Suppressor macrophage treated with lipopolysaccharide for 4 hours (primary cell): ENCODE data around the gene NDFIP1.

Experiments used
- DNase-seq: peaks from one replicate; pipeline ENCODE4 v3.0.0-alpha.2; 2020

The NDFIP1 gene

DNA sequence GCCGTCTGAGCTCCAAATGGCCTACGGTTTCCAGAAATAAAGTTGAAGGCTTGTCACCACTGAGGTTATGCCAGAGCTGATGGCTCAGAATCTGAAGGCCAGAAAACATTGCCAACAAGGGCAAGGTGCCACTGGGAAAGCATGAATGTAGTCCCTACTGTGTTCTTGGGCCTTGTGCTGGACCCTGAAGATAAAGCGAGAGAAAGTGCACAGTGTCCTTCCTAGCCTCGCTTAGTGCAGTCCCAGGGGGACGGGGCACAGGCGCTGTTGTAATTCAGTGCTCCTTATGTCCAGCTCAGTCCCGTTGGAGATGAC is 84.5 kb downstream of the NDFIP1 start:
- no peak for DNase-seq

- DNase-seq, result no peak
Observed at GRCh38 chr5:142197098-142197497, 88.5 kb downstream of the NDFIP1 start.

DNA sequence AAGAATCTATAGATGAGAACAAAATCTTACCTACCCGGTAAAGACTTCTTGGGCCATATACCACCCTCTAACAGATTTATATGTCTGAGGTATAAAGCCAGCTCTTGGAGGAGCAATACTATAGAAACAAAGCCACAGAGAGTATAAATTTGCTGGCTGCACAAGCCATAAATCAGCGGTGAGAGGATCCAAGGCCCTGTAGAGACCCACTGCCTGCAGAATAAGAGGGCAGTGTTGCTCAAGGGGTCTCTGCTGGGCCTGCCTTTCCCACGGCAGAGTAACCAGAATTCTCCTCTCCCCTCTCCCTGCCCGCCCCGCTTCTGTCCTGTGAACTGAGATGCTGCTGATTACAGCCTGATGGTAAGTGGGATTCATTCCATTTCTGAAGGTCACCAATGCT is 89.2 kb downstream of the NDFIP1 start:
- DNase-seq, result no peak

DNA sequence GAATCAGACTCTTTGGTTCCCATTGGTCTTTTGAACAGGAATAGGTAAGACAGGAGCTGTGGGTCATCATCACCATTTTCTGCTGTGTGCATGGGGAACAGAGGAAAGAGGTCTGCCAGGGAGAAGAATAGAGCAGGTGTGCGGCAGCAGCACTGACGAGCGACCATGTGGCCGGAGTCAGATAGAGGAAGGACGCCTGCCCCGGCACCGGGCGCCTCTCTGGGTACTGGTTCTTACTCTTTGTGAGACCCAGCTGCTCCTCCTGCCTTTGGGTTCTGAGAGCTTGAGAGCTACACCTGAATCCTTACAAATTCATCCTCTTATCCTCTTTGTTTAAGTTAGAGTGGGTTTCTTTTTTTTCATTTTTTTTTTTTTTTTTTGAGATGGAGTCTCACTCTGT is 90.8 kb downstream of the NDFIP1 start:
- DNase-seq, result no peak

DNA sequence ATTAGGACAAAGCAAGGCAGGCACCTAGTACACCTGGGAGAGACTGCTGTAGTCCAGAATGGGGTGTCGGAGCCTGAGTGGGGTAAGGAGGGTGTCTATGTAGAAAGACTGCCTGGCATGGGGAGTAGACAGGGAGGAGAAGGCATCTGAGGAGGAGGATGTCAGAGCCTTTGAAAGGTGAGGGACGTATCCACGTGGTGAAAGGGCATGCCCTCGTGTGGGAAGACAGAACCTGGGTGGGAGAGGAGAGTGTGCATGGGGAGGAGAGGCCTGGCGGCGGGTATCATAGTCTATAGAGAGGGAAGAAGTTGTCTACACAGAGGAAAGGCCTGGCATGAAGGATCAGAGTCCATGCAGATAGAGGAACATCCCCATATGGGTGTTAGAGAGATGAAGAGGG is 91.8 kb downstream of the NDFIP1 start:
- DNase-seq, result no peak

DNA sequence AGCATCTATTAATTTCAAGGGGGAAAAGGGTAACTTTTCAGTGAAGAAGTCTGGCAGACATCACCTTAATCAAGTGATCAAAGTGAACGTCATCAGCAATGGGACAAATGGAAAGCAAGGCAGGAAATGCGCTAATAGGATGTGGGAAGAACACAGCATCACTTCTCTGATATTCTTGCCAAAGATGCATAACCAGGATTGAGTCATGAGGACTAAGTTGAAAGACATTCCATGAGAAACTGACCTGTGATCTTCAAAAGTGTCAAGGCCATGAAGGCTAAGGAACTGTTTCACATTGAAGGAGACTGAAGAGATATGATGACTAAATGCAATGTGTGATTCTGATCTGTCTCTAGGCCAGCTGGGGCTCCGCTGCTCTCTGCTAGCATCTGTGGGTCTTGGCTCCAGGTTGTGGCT is 92.9 kb downstream of the NDFIP1 start:
- DNase-seq, result no peak

- no peak for DNase-seq
Observed at GRCh38 chr5:142202282-142202681, 93.7 kb downstream of the NDFIP1 start.
